BE2C (cell line): ENCODE results near the gene PKNOX2.

Source experiments
- DNase-seq: peaks from one replicate; pipeline ENCODE4 v3.0.0-alpha.2; 2020
- H3K27me3 ChIP-seq: fragments of 250-450 bp; sonication (Bioruptor Pico); 2 replicates; pipeline ENCODE4 v1.5.1; 2020; ENCODE audit warnings: mild to moderate bottlenecking
- H3K36me3 ChIP-seq: fragments of 250-450 bp; sonication (Bioruptor Pico); 2 replicates; pipeline ENCODE4 v1.5.1; 2020; ENCODE audit warnings: mild to moderate bottlenecking
- H3K4me1 ChIP-seq: fragments of 250-450 bp; sonication (Bioruptor Pico); 2 replicates; pipeline ENCODE4 v1.5.1; 2020
- H3K4me3 ChIP-seq: 2 replicates; pipeline ENCODE4 v1.5.1; 2011; ENCODE audit warnings: low read depth, low read length
- H3K9me3 ChIP-seq: fragments of 250-450 bp; sonication (Bioruptor Pico); 2 replicates; pipeline ENCODE4 v1.5.1; 2020
- CTCF ChIP-seq: IDR thresholded peaks from 2 replicates; pipeline ENCODE4 v1.5.1; 2012; ENCODE audit warnings: mild to moderate bottlenecking, low read depth, low read length

The PKNOX2 gene

DNA sequence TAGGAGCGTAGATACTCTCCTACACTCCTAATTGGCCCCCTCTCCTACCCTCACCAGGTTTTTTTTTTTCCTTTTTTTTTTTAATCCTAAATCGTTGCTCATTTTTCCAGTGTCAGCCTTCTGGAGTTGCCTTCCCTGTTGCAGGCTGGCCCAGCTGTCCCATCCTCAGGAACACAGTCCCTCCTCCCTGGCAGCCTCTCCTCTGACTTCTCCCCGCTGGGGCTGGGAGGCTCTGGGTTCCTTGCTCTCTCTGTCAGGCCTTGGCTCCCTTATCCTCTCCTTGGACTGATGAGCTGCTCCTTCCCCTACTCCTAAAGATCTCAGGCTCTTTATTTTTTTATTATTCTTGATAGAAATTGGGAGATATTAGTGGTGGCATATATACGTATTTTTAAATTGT is 62.2 kb downstream of the PKNOX2 start:
- H3K36me3 ChIP-seq, result no peaks in the 10 kb centered on the region
- peaks cover 10% of the 10 kb centered on the region for H3K27me3 ChIP-seq
- no peak for TF ChIP-seq CTCF
- H3K9me3 ChIP-seq, result no peaks in the 10 kb centered on the region
- no peaks in the 10 kb centered on the region for H3K4me1 ChIP-seq
- DNase-seq, result no peak
- H3K4me3 ChIP-seq, result no peak overlapping the region

- DNase-seq, result no peak
- H3K4me1 ChIP-seq, result no peaks in the 10 kb centered on the region
- H3K9me3 ChIP-seq, result no peaks in the 10 kb centered on the region
- no peaks in the 10 kb centered on the region for H3K36me3 ChIP-seq
- H3K27me3 ChIP-seq, result peaks cover 10% of the 10 kb centered on the region
- no peak for TF ChIP-seq CTCF
- no peak overlapping the region for H3K4me3 ChIP-seq
Observed at GRCh38 chr11:125227151-125227550, 62.6 kb downstream of the PKNOX2 start.

DNA sequence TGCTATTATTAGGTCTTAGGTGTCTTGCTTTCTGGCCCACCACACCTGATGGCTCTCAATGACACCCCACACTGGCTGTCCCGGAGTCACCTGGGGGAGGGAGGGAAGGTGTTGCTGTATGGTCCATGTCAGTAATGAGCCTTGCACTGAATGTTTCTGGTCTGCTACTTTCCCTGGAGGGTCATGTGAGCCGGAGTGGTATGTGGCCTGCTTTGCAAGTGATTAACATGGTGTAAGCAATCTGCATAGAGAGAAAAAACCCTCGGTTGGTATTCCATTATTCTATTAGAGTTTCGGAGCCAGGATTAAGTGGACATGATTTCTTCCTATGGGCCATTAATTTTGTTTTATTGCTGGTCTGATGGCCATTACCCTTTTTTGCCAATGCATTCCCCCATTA is 63.9 kb downstream of the PKNOX2 start:
- no peak for DNase-seq

GRCh38 chr11:125228993-125229392 is 64.4 kb downstream of the PKNOX2 start:
- Histone ChIP-seq H3K27me3 (peaks cover 10% of the 10 kb centered on the region), H3K36me3 (no peaks in the 10 kb centered on the region), H3K4me3 (no peak overlapping the region), H3K4me1 (no peaks in the 10 kb centered on the region), H3K9me3 (no peaks in the 10 kb centered on the region)
- DNase-seq, result no peak
- no peak for TF ChIP-seq CTCF

More for the DNA sequence above, 63.9 kb downstream of the PKNOX2 start:
- Histone ChIP-seq H3K9me3 (no peaks in the 10 kb centered on the region), H3K4me3 (no peak overlapping the region), H3K27me3 (peaks cover 10% of the 10 kb centered on the region), H3K36me3 (no peaks in the 10 kb centered on the region), H3K4me1 (no peaks in the 10 kb centered on the region)
- no peak for TF ChIP-seq CTCF

- TF ChIP-seq CTCF, result no peak
- Histone ChIP-seq H3K4me3 (no peak overlapping the region), H3K27me3 (peaks cover 5% of the 10 kb centered on the region), H3K4me1 (no peaks in the 10 kb centered on the region), H3K36me3 (no peaks in the 10 kb centered on the region), H3K9me3 (no peaks in the 10 kb centered on the region)
- no peak for DNase-seq
Observed at GRCh38 chr11:125229916-125230315, 65.4 kb downstream of the PKNOX2 start.

GRCh38 chr11:125233116-125233515 is 68.6 kb downstream of the PKNOX2 start:
- DNase-seq, result no peak
- TF ChIP-seq CTCF, result no peak
- no peaks in the 10 kb centered on the region for H3K9me3 ChIP-seq
- H3K36me3 ChIP-seq, result no peaks in the 10 kb centered on the region
- H3K27me3 ChIP-seq, result no peaks in the 10 kb centered on the region; the same call in none of the 2 replicates
- H3K4me3 ChIP-seq, result no peak overlapping the region
- no peaks in the 10 kb centered on the region for H3K4me1 ChIP-seq
